MCF 10A (cell line): ENCODE measurements around the gene STAG1. TPM values are rescaled to one million over a fixed set of nuclear protein-coding genes. Genes with fewer than 3 reads are reported as not detected.

Source experiments
- BruUV-seq: library from RNA; stranded (reverse); fragments of 400-500 nt; replicated peaks from 2 replicates; lab custom pipeline; 2021; lab: Mats Ljungman, UMichigan
- CTCF ChIA-PET: fragments of 300-600 bp; sonication (Branson Sonifier 250); formaldehyde crosslinking; extraction: SDS; loops from one replicate; lab custom pipeline; 2021; ENCODE audit warnings: antibody characterized with exemption, inconsistent platforms; lab: Yijun Ruan, JAX
- POLR2A ChIA-PET: fragments of 300-600, 350-650 bp; sonication (Branson Sonifier 250); formaldehyde crosslinking; extraction: SDS; loops from one replicate; lab custom pipeline; 2020; ENCODE audit warnings: antibody characterized with exemption, inconsistent platforms; lab: Yijun Ruan, JAX
- DNase-seq: peaks from one replicate; pipeline ENCODE4 v3.0.0-alpha.2; 2018; ENCODE audit not compliant: unreplicated experiment
- H3K27ac Mint-ChIP-seq: one replicate; pipeline ENCODE4 v1.8.0; 2022; ENCODE audit warnings: mild to moderate bottlenecking, low read depth, mixed read lengths; ENCODE audit not compliant: unreplicated experiment
- H3K27me3 Mint-ChIP-seq: one replicate; pipeline ENCODE4 v1.8.0; 2022; ENCODE audit warnings: mixed read lengths; ENCODE audit not compliant: insufficient read depth, unreplicated experiment
- H3K36me3 Mint-ChIP-seq: one replicate; pipeline ENCODE4 v1.8.0; 2022; ENCODE audit warnings: mild to moderate bottlenecking, moderate library complexity, mixed read lengths; ENCODE audit not compliant: insufficient read depth, unreplicated experiment
- H3K4me1 Mint-ChIP-seq: one replicate; pipeline ENCODE4 v1.8.0; 2022; ENCODE audit warnings: mixed read lengths; ENCODE audit not compliant: insufficient read depth, unreplicated experiment
- H3K4me3 Mint-ChIP-seq: one replicate; pipeline ENCODE4 v1.8.0; 2022; ENCODE audit warnings: mild to moderate bottlenecking, moderate library complexity, mixed read lengths; ENCODE audit not compliant: unreplicated experiment
- H3K9me3 Mint-ChIP-seq: one replicate; pipeline ENCODE4 v1.8.0; 2022; ENCODE audit warnings: mixed read lengths; ENCODE audit not compliant: unreplicated experiment
- CTCF ChIP-seq: fragments of 200-600 bp; IDR thresholded peaks from one replicate; pipeline ENCODE4 v1.8.0; 2022; ENCODE audit warnings: antibody characterized with exemption, mild to moderate bottlenecking; ENCODE audit not compliant: unreplicated experiment
- intact Hi-C: fragments of 100-400 bp; cut with micrococcal nuclease; formaldehyde crosslinking; loops from 2 replicates; pipeline ENCODE4 v1.14.1; 2022
- total RNA-seq: library from RNA; stranded (reverse); gene quantifications from 2 replicates; pipeline ENCODE4 v1.2.3, GENCODE V29; 2022

The STAG1 gene
- total RNA-seq, 1 experiment from 2014 or later, result 34.3 TPM

DNA sequence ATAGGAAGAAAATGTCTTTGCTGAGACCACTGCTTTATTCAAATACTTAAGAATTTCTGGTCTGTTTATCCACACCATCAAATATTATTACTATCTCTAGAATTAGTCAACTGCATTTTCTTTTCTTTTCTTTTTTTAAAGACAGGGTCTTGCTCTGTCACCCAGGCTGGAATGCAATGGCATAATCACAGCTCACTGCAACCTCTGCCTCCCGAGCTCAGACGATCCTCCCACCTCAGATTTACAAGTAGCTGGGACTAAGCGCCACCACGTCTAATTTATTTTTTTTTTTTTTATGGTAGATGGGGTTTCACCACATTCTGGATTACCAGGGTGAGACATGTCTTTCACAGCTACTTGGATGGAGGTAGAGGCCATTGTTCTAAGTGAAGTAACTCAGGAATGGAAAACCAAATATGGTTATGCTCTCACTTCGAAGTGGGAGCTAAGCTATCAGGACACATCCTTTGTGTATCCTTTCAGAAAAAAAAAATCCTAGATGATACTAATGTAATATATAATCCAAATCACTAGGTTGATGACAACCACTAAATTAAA lies 52.8 kb downstream of the STAG1 start:
- H3K4me3 Mint-ChIP-seq, result no peak overlapping the region
- no peak for TF ChIP-seq CTCF
- H3K27me3 Mint-ChIP-seq, result no peaks in the 10 kb centered on the region
- intact Hi-C loops, result no loop called here
- no peak for DNase-seq
- ChIA-PET POLR2A (no interaction called here), CTCF (interaction anchor here (0.6 kb wide), 1 partner anchor 45 kb away, joined by 3 read pairs; no protein-coding TSS in a partner anchor)
- H3K9me3 Mint-ChIP-seq, result no peaks in the 10 kb centered on the region
- peaks cover 6% of the 10 kb centered on the region for H3K36me3 Mint-ChIP-seq
- BruUV-seq, result no TSS peak
- H3K4me1 Mint-ChIP-seq, result no peaks in the 10 kb centered on the region
- no peak overlapping the region for H3K27ac Mint-ChIP-seq

- Mint-ChIP-seq H3K36me3 (peaks cover 6% of the 10 kb centered on the region), H3K27ac (no peak overlapping the region), H3K4me1 (no peaks in the 10 kb centered on the region), H3K27me3 (no peaks in the 10 kb centered on the region), H3K4me3 (no peak overlapping the region), H3K9me3 (no peaks in the 10 kb centered on the region)
- ChIA-PET POLR2A (interaction anchor here (0.7 kb wide), 1 partner anchor 20 kb away, joined by 3 read pairs; no protein-coding TSS in a partner anchor), CTCF (no interaction called here)
- intact Hi-C loops, result no loop called here
- no peak for TF ChIP-seq CTCF
- no peak for DNase-seq
- BruUV-seq, result no TSS peak
Observed at GRCh38 chr3:136698361-136698760, 53.8 kb downstream of the STAG1 start.

DNA sequence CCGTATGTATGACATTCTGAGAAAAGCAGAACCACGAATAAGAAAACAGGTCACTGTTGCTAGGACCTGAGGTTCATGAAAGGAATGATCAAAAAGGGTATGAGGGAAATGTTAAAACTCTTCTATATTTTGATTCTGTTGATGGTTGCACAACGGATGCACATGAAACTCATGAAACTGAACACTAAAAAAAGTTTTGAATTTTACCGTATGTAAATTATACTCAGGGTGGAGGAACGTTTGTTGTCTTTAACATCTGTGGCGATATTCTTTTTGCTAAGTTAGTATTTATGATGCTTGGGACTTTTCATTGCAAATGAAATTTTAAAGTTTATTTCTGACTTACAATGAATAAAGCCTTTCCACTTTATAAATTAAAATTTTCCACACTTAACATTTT lies 55.4 kb downstream of the STAG1 start:
- H3K4me1 Mint-ChIP-seq, result no peaks in the 10 kb centered on the region
- H3K9me3 Mint-ChIP-seq, result no peaks in the 10 kb centered on the region
- no peaks in the 10 kb centered on the region for H3K27me3 Mint-ChIP-seq
- ChIA-PET POLR2A (no interaction called here), CTCF (no interaction called here)
- intact Hi-C loops, result no loop called here
- no peak for DNase-seq
- no peak overlapping the region for H3K27ac Mint-ChIP-seq
- BruUV-seq, result no TSS peak
- no peak for TF ChIP-seq CTCF
- no peak overlapping the region for H3K4me3 Mint-ChIP-seq
- H3K36me3 Mint-ChIP-seq, result peaks cover 6% of the 10 kb centered on the region

DNA sequence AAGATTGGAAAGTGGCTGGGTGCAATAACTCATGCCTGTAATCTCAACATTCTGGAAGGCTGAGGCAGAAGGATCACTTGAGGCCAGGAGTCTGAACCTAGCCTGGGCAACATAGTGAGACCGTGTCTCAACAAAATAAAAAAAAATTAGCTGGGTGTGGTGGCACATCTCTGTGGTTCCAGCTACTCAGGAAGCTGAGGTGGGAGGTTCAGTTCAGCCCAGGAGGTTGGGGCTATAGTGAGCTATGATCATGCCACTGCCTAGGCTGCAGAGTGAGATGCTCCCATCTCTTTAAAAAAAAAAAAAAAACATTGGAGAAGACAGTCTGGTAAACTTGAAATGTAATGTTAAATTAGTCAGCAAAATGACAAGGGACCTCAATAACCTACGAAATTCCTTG lies 57.9 kb downstream of the STAG1 start:
- ChIA-PET CTCF (interaction anchor here (0.7 to 1.5 kb wide), 3 partner anchors 9 to 185 kb away, joined by 3 to 5 read pairs (median 4); no protein-coding TSS in a partner anchor), POLR2A (no interaction called here)
- BruUV-seq, result no TSS peak
- Mint-ChIP-seq H3K36me3 (peaks cover 6% of the 10 kb centered on the region), H3K4me1 (no peaks in the 10 kb centered on the region), H3K4me3 (no peak overlapping the region), H3K27ac (no peak overlapping the region), H3K27me3 (no peaks in the 10 kb centered on the region), H3K9me3 (no peaks in the 10 kb centered on the region)
- TF ChIP-seq CTCF, result no peak
- intact Hi-C loops, result no loop called here
- DNase-seq, result no peak
